Measurements from ENCODE around the gene IGF1.

IGF1 gene

DNA sequence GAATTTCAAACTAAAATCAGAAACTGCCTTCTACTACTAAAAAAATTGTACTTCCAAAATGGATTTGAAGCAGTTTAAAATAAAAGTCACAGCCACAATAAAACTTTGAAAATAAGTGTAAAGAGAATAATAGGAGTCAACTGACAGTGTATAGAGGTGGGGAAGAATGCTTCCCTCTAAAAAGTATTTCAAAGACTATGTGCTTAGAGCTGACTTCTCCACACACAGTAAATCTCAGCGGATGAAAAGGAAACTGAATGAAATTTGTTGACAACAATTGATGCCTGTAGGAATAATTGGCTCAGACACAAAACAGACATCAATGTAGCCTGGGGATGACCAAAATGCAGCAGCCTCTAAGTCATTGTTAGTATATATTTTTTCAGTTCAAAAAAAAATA, 7.9 kb downstream of the IGF1 start:
- peaks cover 22% of the 10 kb centered on the region for H3K4me1 ChIP-seq (ENCODE audit: low read length)
- H4K20me1 ChIP-seq (ENCODE audit: insufficient read depth, low read length): no peaks in the 10 kb centered on the region
- H3K9ac ChIP-seq (ENCODE audit: low read length): no peak overlapping the region
- H3K9me2 ChIP-seq (replicated peaks; ENCODE audit: insufficient read depth, low read length): no peaks in the 10 kb centered on the region
- no peak overlapping the region for H3K4me2 ChIP-seq (ENCODE audit: low read depth, low read length)
- H3K9me3 ChIP-seq (replicated peaks; ENCODE audit: insufficient read depth, low read length): no peaks in the 10 kb centered on the region
- TF ChIP-seq EZH2phosphoT487 (IDR thresholded peaks at IDR 0.05; ENCODE audit: low read length) (no peak), EZH2 (optimal IDR thresholded peaks at IDR 0.05; ENCODE audit: low read depth, low read length) (no peak)
- TF ChIP-seq, protein P1, sequence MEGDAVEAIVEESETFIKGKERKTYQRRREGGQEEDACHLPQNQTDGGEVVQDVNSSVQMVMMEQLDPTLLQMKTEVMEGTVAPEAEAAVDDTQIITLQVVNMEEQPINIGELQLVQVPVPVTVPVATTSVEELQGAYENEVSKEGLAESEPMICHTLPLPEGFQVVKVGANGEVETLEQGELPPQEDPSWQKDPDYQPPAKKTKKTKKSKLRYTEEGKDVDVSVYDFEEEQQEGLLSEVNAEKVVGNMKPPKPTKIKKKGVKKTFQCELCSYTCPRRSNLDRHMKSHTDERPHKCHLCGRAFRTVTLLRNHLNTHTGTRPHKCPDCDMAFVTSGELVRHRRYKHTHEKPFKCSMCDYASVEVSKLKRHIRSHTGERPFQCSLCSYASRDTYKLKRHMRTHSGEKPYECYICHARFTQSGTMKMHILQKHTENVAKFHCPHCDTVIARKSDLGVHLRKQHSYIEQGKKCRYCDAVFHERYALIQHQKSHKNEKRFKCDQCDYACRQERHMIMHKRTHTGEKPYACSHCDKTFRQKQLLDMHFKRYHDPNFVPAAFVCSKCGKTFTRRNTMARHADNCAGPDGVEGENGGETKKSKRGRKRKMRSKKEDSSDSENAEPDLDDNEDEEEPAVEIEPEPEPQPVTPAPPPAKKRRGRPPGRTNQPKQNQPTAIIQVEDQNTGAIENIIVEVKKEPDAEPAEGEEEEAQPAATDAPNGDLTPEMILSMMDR (IDR thresholded peaks at IDR 0.05; ENCODE audit: low read length): no peak
- no peak overlapping the region for H2AFZ ChIP-seq (ENCODE audit: low read length)
- no peak for DNase-seq
- peaks cover 7% of the 10 kb centered on the region; the same call in 1 of the 2 replicates for H3K36me3 ChIP-seq (replicated peaks; ENCODE audit: insufficient read depth, low read length)
- no peak overlapping the region for H3K27ac ChIP-seq (ENCODE audit: low read length)
- peaks cover 84% of the 10 kb centered on the region for H3K79me2 ChIP-seq (ENCODE audit: low read length)
- H3K4me3 ChIP-seq (ENCODE audit: low read length): no peak overlapping the region
- no peaks in the 10 kb centered on the region for H3K27me3 ChIP-seq (replicated peaks; ENCODE audit: insufficient read depth, low read length)
- H3F3A ChIP-seq (ENCODE audit: insufficient read depth, low read length): peaks cover 4% of the 10 kb centered on the region; the same call in 1 of the 2 replicates

DNA sequence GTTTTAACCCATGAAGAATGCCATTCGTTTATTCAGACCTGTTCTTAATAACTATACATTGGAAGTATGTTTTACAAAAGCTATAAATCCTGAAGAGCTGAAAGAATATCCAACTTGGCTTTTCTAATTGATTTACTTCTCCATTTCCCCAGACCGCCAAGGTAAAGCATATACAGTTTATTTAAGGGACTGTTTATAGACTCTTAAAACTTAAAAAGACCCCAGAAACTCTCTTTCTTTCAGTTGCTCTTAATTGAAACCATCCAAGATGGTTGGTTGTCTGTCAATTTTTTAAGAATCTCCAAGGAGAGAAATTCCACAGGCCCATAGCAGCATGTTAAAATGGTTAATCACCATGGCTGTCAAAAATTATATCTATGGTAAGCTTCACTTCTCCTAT, 8.8 kb downstream of the IGF1 start:
- no peaks in the 10 kb centered on the region for H3K9me3 ChIP-seq (replicated peaks; ENCODE audit: insufficient read depth, low read length)
- no peaks in the 10 kb centered on the region for H4K20me1 ChIP-seq (ENCODE audit: insufficient read depth, low read length)
- H3K4me3 ChIP-seq (ENCODE audit: low read length): no peak overlapping the region
- TF ChIP-seq, protein P1 (IDR thresholded peaks at IDR 0.05; ENCODE audit: low read length): no peak
- no peak for TF ChIP-seq EZH2phosphoT487 (IDR thresholded peaks at IDR 0.05; ENCODE audit: low read length)
- no peaks in the 10 kb centered on the region for H3K27me3 ChIP-seq (replicated peaks; ENCODE audit: insufficient read depth, low read length)
- H3K4me1 ChIP-seq (ENCODE audit: low read length): peaks cover 15% of the 10 kb centered on the region
- H3F3A ChIP-seq (ENCODE audit: insufficient read depth, low read length): no peaks in the 10 kb centered on the region
- no peak overlapping the region for H3K27ac ChIP-seq (ENCODE audit: low read length)
- H2AFZ ChIP-seq (ENCODE audit: low read length): no peak overlapping the region
- no peaks in the 10 kb centered on the region for H3K9me2 ChIP-seq (replicated peaks; ENCODE audit: insufficient read depth, low read length)
- peaks cover 7% of the 10 kb centered on the region; the same call in 1 of the 2 replicates for H3K36me3 ChIP-seq (replicated peaks; ENCODE audit: insufficient read depth, low read length)
- peaks cover 76% of the 10 kb centered on the region for H3K79me2 ChIP-seq (ENCODE audit: low read length)
- H3K4me2 ChIP-seq (ENCODE audit: low read depth, low read length): no peak overlapping the region
- no peak overlapping the region for H3K9ac ChIP-seq (ENCODE audit: low read length)
- no peak for DNase-seq

DNA sequence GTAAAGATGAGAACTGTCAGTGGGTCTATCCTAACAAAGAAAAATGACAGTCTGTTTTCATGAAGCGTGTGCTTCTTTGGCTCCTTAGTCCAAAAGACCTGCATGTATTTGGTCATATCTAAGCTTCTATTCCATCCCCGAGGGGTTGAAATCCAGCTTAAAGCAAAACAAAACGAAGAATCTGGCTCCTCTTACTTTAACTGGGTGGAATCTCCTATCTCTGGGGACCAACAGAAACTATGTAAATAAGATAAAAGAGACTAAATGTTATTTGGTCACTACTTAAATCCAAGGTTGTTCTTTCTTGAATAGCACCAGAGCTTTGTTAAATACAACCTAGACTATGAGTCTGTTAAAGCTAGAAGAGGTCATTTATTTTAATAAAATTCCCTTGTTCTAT, 9.4 kb downstream of the IGF1 start:
- H3K4me2 ChIP-seq (ENCODE audit: low read depth, low read length): no peak overlapping the region
- H3K4me3 ChIP-seq (ENCODE audit: low read length): no peak overlapping the region
- TF ChIP-seq EZH2 (optimal IDR thresholded peaks at IDR 0.05; ENCODE audit: low read depth, low read length) (no peak), EZH2phosphoT487 (IDR thresholded peaks at IDR 0.05; ENCODE audit: low read length) (no peak)
- TF ChIP-seq, protein P1 (IDR thresholded peaks at IDR 0.05; ENCODE audit: low read length): no peak
- peaks cover 7% of the 10 kb centered on the region; the same call in 1 of the 2 replicates for H3K36me3 ChIP-seq (replicated peaks; ENCODE audit: insufficient read depth, low read length)
- H3K27ac ChIP-seq (ENCODE audit: low read length): no peak overlapping the region
- H3K9ac ChIP-seq (ENCODE audit: low read length): no peak overlapping the region
- no peaks in the 10 kb centered on the region for H3F3A ChIP-seq (ENCODE audit: insufficient read depth, low read length)
- no peaks in the 10 kb centered on the region for H3K9me3 ChIP-seq (replicated peaks; ENCODE audit: insufficient read depth, low read length)
- H2AFZ ChIP-seq (ENCODE audit: low read length): no peak overlapping the region
- DNase-seq: no peak
- no peaks in the 10 kb centered on the region for H4K20me1 ChIP-seq (ENCODE audit: insufficient read depth, low read length)
- H3K79me2 ChIP-seq (ENCODE audit: low read length): peaks cover 73% of the 10 kb centered on the region
- peaks cover 10% of the 10 kb centered on the region; the same call in 1 of the 2 replicates for H3K4me1 ChIP-seq (ENCODE audit: low read length)
- H3K9me2 ChIP-seq (replicated peaks; ENCODE audit: insufficient read depth, low read length): no peaks in the 10 kb centered on the region
- no peaks in the 10 kb centered on the region for H3K27me3 ChIP-seq (replicated peaks; ENCODE audit: insufficient read depth, low read length)

All from MM.1S (cell line).